Astrocyte (in vitro differentiated cells and primary cell): ENCODE results near the gene VAC14. TPM values are rescaled to one million over a fixed set of nuclear protein-coding genes. Genes with fewer than 3 reads are reported as not detected.

Experiments
- DNase-seq: peaks from one replicate; pipeline ENCODE4 v3.0.0-alpha.2; 2010; ENCODE audit warnings: low read depth
- FAIRE-seq: peaks from 2 replicates; lab custom pipeline; 2011; peaks lifted over from hg19 to GRCh38; lab: Jason Lieb, UNC
- H2AFZ ChIP-seq: 2 replicates; pipeline ENCODE4 v1.6.0; 2012; ENCODE audit warnings: low read depth, low read length, inconsistent platforms
- H3K27ac ChIP-seq: 2 replicates; pipeline ENCODE4 v1.5.1; 2011; ENCODE audit warnings: low read depth, low read length, inconsistent platforms
- H3K27me3 ChIP-seq: 2 replicates; pipeline ENCODE4 v1.6.0; 2011; ENCODE audit warnings: low read length, inconsistent platforms; ENCODE audit not compliant: insufficient read depth
- H3K36me3 ChIP-seq: 2 replicates; pipeline ENCODE4 v1.5.1; 2011; ENCODE audit warnings: low read length, inconsistent platforms; ENCODE audit not compliant: insufficient read depth
- H3K4me1 ChIP-seq: 2 replicates; pipeline ENCODE4 v1.5.1; 2011; ENCODE audit warnings: low read length, inconsistent platforms; ENCODE audit not compliant: insufficient read depth
- H3K4me2 ChIP-seq: 2 replicates; pipeline ENCODE4 v1.6.0; 2012; ENCODE audit warnings: low read length, inconsistent platforms
- H3K4me3 ChIP-seq: 2 replicates; pipeline ENCODE4 v1.5.1; 2011; ENCODE audit warnings: low read depth, mild to moderate bottlenecking, low read length, inconsistent platforms; ENCODE audit not compliant: insufficient read depth
- H3K79me2 ChIP-seq: 2 replicates; pipeline ENCODE4 v1.6.0; 2012; ENCODE audit warnings: mild to moderate bottlenecking, low read length, inconsistent platforms; ENCODE audit not compliant: insufficient read depth
- H3K9ac ChIP-seq: 2 replicates; pipeline ENCODE4 v1.6.0; 2012; ENCODE audit warnings: mild to moderate bottlenecking, low read length, inconsistent platforms
- H3K9me3 ChIP-seq: 2 replicates; pipeline ENCODE4 v1.5.1; 2012; ENCODE audit warnings: low read depth, mild to moderate bottlenecking, low read length, inconsistent platforms; ENCODE audit not compliant: insufficient read depth
- H4K20me1 ChIP-seq: 2 replicates; pipeline ENCODE4 v1.6.0; 2012; ENCODE audit warnings: low read length, inconsistent platforms; ENCODE audit not compliant: insufficient read depth
- H3K27ac Mint-ChIP-seq: one replicate; pipeline ENCODE4 v1.8.0; 2021; ENCODE audit warnings: mild to moderate bottlenecking, mixed read lengths; ENCODE audit not compliant: unreplicated experiment
- H3K27me3 Mint-ChIP-seq: one replicate; pipeline ENCODE4 v1.8.0; 2021; ENCODE audit warnings: low read depth, mixed read lengths; ENCODE audit not compliant: unreplicated experiment
- H3K36me3 Mint-ChIP-seq: one replicate; pipeline ENCODE4 v1.8.0; 2021; ENCODE audit warnings: low read depth, mixed read lengths; ENCODE audit not compliant: unreplicated experiment
- H3K4me1 Mint-ChIP-seq: one replicate; pipeline ENCODE4 v1.8.0; 2021; ENCODE audit warnings: low read depth, mixed read lengths; ENCODE audit not compliant: unreplicated experiment
- H3K4me3 Mint-ChIP-seq: one replicate; pipeline ENCODE4 v1.8.0; 2021; ENCODE audit warnings: mild to moderate bottlenecking, moderate library complexity, mixed read lengths; ENCODE audit not compliant: unreplicated experiment
- H3K9me3 Mint-ChIP-seq: one replicate; pipeline ENCODE4 v1.8.0; 2021; ENCODE audit warnings: mild to moderate bottlenecking, mixed read lengths; ENCODE audit not compliant: unreplicated experiment
- CTCF ChIP-seq: IDR thresholded peaks from 2 replicates; pipeline ENCODE4 v1.5.1; 2011; ENCODE audit warnings: low read depth, mild to moderate bottlenecking, inconsistent platforms, low read length, moderate library complexity; ENCODE audit not compliant: insufficient read depth
- EZH2 ChIP-seq: IDR thresholded peaks from 2 replicates; pipeline ENCODE4 v1.6.1; 2012; ENCODE audit warnings: mild to moderate bottlenecking, low read length, inconsistent platforms; ENCODE audit not compliant: insufficient read depth
- total RNA-seq: library from RNA; stranded (reverse); gene quantifications from 2 replicates; pipeline ENCODE4 v1.2.1, GENCODE V29; 2021

Gene VAC14
- total RNA-seq, 1 donor from 2014 or later, result 27.8 TPM

GRCh38 chr16:70720425-70721201, 80.3 kb downstream of the VAC14 start:
- DNase-seq, result no peak
- H3K27ac Mint-ChIP-seq, result no peak overlapping the region
- no peak for FAIRE-seq
- H3K9ac ChIP-seq, result no peak overlapping the region
- H3K4me2 ChIP-seq, result no peak overlapping the region
- H3K27ac ChIP-seq, result no peak overlapping the region
- no peaks in the 10 kb centered on the region for H3K79me2 ChIP-seq
- no peak overlapping the region for H3K4me3 Mint-ChIP-seq
- peaks cover 2% of the 10 kb centered on the region for H3K4me1 Mint-ChIP-seq
- H3K36me3 ChIP-seq, result no peaks in the 10 kb centered on the region
- H3K27me3 ChIP-seq, result no peaks in the 10 kb centered on the region
- peaks cover 3% of the 10 kb centered on the region for H3K9me3 Mint-ChIP-seq
- peaks cover 18% of the 10 kb centered on the region for H3K36me3 Mint-ChIP-seq
- H3K4me3 ChIP-seq, result no peak overlapping the region
- no peaks in the 10 kb centered on the region for H3K9me3 ChIP-seq
- H3K27me3 Mint-ChIP-seq, result no peaks in the 10 kb centered on the region
- TF ChIP-seq EZH2 (no peak), CTCF (no peak)
- H3K4me1 ChIP-seq, result peaks cover 8% of the 10 kb centered on the region
- no peaks in the 10 kb centered on the region for H4K20me1 ChIP-seq
- no peak overlapping the region for H2AFZ ChIP-seq

DNA sequence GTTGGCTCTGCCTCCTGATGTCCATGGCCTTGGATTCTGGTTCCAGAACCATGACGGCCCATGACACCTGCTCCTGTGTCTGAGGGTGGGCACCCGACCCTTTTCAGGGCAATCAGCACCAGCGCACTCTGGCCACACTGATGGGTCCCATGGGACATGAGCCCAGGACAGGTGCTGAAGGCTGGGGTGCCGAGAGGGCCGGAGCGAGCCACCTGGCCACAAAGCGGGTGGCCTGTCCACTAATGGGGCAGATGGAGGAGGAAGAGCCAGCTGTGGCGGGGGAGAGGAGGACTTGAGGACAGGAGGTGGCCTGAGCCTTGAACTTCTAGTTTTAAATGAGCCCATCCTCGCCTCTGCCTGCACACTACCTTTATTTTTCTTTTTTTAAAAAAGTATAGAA, 83.9 kb downstream of the VAC14 start:
- Mint-ChIP-seq H3K27ac (no peak overlapping the region), H3K4me3 (no peak overlapping the region), H3K27me3 (no peaks in the 10 kb centered on the region), H3K9me3 (peaks cover 3% of the 10 kb centered on the region), H3K36me3 (peaks cover 14% of the 10 kb centered on the region), H3K4me1 (peaks cover 29% of the 10 kb centered on the region)
- H3K27ac ChIP-seq, result no peak overlapping the region
- H3K9me3 ChIP-seq, result no peaks in the 10 kb centered on the region
- H3K79me2 ChIP-seq, result no peaks in the 10 kb centered on the region
- no peak for DNase-seq
- H2AFZ ChIP-seq, result no peak overlapping the region
- H3K27me3 ChIP-seq, result no peaks in the 10 kb centered on the region
- no peak overlapping the region for H3K4me3 ChIP-seq
- peaks cover 22% of the 10 kb centered on the region for H3K4me1 ChIP-seq
- no peak for FAIRE-seq
- no peaks in the 10 kb centered on the region for H4K20me1 ChIP-seq
- H3K36me3 ChIP-seq, result no peaks in the 10 kb centered on the region
- H3K4me2 ChIP-seq, result no peak overlapping the region
- no peak overlapping the region for H3K9ac ChIP-seq
- TF ChIP-seq CTCF (no peak), EZH2 (no peak)

- Histone ChIP-seq H3K4me3 (peak overlapping the region; percentile 14), H3K9me3 (no peaks in the 10 kb centered on the region), H3K36me3 (no peaks in the 10 kb centered on the region), H3K4me2 (peak overlapping the region; percentile 65), H3K9ac (peak overlapping the region; percentile 71), H3K27me3 (no peaks in the 10 kb centered on the region), H2AFZ (no peak overlapping the region), H3K79me2 (no peaks in the 10 kb centered on the region), H3K4me1 (peaks cover 22% of the 10 kb centered on the region), H3K27ac (peak overlapping the region; percentile 84), H4K20me1 (no peaks in the 10 kb centered on the region)
- Mint-ChIP-seq H3K27ac (no peak overlapping the region), H3K27me3 (no peaks in the 10 kb centered on the region), H3K9me3 (peaks cover 3% of the 10 kb centered on the region), H3K4me3 (no peak overlapping the region), H3K36me3 (peaks cover 12% of the 10 kb centered on the region), H3K4me1 (peaks cover 32% of the 10 kb centered on the region)
- DNase-seq (peak; percentile 40), FAIRE-seq (no peak)
- no peak for TF ChIP-seq CTCF
- TF ChIP-seq EZH2, result no peak
Observed at GRCh38 chr16:70715860-70716357, 85.0 kb downstream of the VAC14 start.
